ENCODE measurements around the gene CDT1. TPM values are rescaled to one million over a fixed set of nuclear protein-coding genes. Genes with fewer than 3 reads are reported as not detected.

The CDT1 gene
- total RNA-seq, 4 donors from 2014 or later, result 4.7 to 25.7 (median 10.7) TPM

DNA sequence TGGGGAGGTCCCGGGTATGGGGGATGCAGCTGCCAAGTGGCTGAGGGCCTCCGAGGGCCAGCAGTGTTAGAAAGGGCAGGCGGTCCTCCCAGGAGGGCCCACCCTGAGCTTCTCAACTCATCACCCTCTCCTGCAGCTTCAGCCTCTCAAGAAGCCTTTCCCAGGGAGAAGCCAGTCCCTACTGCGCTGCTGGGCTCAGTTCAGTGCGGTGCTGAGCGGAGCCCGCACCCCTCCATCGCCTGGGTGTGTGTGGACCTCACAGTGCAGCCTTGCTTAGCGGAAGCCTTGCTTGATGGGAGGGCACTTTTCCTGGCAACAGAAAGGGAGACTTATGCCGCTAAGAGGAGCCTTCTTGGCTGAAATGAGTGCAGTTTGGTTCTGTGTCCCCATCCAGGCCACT lies 11.6 kb downstream of the CDT1 start:
- Histone ChIP-seq H3K27me3 (no peaks in the 10 kb centered on the region), H3K36me3 (no peaks in the 10 kb centered on the region), H3K9me3 (no peaks in the 10 kb centered on the region), H3K27ac (no peak overlapping the region), H3K4me1 (peaks cover 40% of the 10 kb centered on the region), H3K4me3 (no peak overlapping the region)
- no peak for TF ChIP-seq POLR2AphosphoS5 (IDR thresholded peaks at IDR 0.05)
- TF ChIP-seq EP300 (IDR thresholded peaks at IDR 0.05), result no peak
- TF ChIP-seq, protein P1, sequence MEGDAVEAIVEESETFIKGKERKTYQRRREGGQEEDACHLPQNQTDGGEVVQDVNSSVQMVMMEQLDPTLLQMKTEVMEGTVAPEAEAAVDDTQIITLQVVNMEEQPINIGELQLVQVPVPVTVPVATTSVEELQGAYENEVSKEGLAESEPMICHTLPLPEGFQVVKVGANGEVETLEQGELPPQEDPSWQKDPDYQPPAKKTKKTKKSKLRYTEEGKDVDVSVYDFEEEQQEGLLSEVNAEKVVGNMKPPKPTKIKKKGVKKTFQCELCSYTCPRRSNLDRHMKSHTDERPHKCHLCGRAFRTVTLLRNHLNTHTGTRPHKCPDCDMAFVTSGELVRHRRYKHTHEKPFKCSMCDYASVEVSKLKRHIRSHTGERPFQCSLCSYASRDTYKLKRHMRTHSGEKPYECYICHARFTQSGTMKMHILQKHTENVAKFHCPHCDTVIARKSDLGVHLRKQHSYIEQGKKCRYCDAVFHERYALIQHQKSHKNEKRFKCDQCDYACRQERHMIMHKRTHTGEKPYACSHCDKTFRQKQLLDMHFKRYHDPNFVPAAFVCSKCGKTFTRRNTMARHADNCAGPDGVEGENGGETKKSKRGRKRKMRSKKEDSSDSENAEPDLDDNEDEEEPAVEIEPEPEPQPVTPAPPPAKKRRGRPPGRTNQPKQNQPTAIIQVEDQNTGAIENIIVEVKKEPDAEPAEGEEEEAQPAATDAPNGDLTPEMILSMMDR (IDR thresholded peaks at IDR 0.05), result no peak
- no peak for TF ChIP-seq POLR2A (IDR thresholded peaks at IDR 0.05)
- no peak for DNase-seq (ENCODE audit: low spot score in 2 of 2)
- 89% methylated on average over 9 of the region's 10 CpGs for WGBS

DNA sequence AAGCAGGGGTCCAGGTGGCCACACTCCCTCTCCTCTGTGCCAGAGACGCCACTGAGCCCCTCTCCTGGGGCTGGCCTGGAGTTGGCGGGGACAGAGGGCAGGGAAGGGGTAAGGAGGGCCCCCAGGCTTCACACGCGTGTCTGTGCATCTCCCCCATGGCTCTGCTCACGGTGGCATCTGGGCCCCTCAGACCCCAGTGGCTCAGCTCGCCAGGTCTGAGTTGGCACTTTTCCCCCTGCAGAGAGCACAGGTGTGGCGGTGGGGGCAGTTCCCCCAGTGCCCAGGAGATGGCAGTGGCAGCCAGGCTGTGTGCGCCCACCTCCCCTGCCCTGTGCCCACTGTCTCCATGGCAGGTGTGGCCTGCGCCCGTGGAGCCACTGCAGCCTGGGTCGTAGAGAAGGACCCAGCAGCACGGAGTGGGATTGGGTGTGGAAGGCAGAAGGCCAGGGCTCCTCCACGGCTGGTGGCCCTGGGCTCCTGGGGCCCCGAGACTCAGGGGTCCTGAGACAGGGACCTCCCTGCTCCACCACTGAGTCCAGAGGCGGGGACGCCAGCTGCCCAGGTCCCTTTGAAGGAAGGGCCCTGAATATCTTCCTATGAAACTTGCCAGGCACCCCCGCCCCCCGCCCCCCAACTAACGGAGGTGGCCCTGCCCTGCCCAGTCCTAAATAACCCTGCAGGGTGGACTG lies 12.5 kb downstream of the CDT1 start:
- no peak overlapping the region for H3K4me3 ChIP-seq
- DNase-seq (ENCODE audit: low spot score in 2 of 2), result no peak
- H3K27ac ChIP-seq, result no peak overlapping the region
- TF ChIP-seq, protein P1 (IDR thresholded peaks at IDR 0.05), result peak; percentile 58 to 81
- TF ChIP-seq EP300 (IDR thresholded peaks at IDR 0.05), result no peak
- 41% methylated on average over 7 of the region's 19 CpGs for WGBS
- peaks cover 32% of the 10 kb centered on the region for H3K4me1 ChIP-seq
- H3K27me3 ChIP-seq, result no peaks in the 10 kb centered on the region
- peaks cover under 1% of the 10 kb centered on the region for H3K36me3 ChIP-seq
- H3K9me3 ChIP-seq, result no peaks in the 10 kb centered on the region

DNA sequence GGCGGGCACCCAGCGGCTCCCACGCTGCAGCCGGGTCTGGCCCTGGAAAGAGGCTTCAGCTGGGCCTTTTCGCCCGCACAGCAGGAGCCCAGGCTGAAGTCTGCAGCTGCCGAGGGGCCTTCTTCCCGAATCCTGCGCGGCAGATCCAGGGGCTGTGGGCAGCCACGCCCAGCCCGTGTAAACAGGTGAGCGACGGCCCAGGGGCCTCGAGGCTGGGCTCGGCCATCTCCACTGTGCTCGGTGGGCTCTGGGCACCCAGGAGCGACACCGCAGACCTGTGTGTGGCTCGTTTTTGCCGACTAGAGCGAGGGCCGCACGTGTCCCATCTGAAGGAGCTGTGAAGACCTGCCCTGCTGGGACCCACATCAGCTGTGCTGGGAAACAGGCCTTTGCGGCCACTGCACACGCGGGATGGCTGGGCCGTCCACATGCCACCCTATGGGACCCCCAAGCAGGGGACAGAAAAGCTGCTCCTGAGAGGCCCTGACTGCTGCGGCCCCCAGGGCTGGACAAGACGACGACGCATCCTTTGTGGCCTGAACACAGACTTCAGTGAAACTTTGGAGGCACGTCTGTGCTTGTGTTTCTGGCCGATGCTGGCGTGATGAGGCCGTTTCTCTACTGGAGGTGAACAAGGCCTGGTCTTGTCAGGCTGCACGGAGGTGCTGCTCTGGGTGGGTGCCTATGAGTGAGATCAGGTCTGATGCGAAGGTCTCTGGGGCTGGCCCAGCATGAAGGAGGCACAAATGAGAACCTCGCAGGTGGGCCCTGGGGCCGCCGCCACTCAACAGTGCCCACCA lies 13.3 kb downstream of the CDT1 start:
- H3K4me1 ChIP-seq, result peaks cover 28% of the 10 kb centered on the region
- TF ChIP-seq EP300 (IDR thresholded peaks at IDR 0.05), result no peak
- DNase-seq (ENCODE audit: low spot score in 2 of 2), result no peak
- H3K36me3 ChIP-seq, result peaks cover 9% of the 10 kb centered on the region
- WGBS, result 69% methylated on average over 10 of the region's 41 CpGs
- H3K9me3 ChIP-seq, result no peaks in the 10 kb centered on the region
- no peak overlapping the region for H3K4me3 ChIP-seq
- H3K27me3 ChIP-seq, result no peaks in the 10 kb centered on the region
- no peak overlapping the region for H3K27ac ChIP-seq

DNA sequence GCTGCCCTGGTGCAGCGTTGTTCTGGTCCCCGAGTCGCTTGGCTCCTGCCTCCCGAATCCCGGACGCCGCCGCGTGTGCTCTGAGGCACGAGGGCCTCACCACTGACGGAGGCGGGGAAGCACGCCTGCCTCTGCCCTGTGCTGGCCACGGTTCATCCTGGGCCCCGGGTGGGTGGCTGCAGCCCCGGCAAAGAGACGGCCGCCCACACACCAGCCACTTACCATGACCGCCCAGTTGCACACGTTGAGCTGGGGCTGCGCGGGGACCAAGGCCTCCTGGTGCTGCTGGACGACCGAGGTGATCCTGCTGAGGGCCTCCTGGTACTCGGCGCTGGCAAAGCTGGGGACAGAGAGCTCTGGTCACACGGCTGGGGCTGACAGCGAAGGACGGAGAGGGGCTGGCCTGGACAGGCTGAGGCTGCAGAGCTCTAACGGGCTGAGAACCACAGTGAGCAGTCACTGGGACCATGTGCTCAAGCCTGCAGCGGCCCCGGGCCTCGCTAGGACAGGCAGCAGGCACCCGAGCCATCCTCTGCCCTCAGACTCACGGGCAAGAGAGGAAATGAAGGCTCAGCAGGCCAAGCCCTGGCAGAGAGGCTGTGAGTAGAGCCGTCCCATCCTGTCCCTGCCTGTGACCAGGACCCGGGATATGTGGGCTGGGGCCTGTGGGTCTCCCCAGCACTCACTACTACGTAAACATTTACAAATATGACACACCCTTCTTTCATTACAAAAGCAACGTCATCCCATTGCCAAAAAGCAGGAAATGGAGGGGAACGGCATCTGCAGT lies 14.4 kb downstream of the CDT1 start:
- Histone ChIP-seq H3K36me3 (peaks cover 19% of the 10 kb centered on the region), H3K4me3 (no peak overlapping the region), H3K9me3 (no peaks in the 10 kb centered on the region), H3K27me3 (no peaks in the 10 kb centered on the region), H3K4me1 (peaks cover 18% of the 10 kb centered on the region), H3K27ac (no peak overlapping the region)
- TF ChIP-seq, protein P1 (IDR thresholded peaks at IDR 0.05), result no peak
- TF ChIP-seq POLR2A (IDR thresholded peaks at IDR 0.05), result no peak
- TF ChIP-seq EP300 (IDR thresholded peaks at IDR 0.05), result no peak
- TF ChIP-seq POLR2AphosphoS5 (IDR thresholded peaks at IDR 0.05), result no peak
- no peak for DNase-seq (ENCODE audit: low spot score in 2 of 2)
- WGBS, result 89% methylated on average over 7 of the region's 40 CpGs

DNA sequence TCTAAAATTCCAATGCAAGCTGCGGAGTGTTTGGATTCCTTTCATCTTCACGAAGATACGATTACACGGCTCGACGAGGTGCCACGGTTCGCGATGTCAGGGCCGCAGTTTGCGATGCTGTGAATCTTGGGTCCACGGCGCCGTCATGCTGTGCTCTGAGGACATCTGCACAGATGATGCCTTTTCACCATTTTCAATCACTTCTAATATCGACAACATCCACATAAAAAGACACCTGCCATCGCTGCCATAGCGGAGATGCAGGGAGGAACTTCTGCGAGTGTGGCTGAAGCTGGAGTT lies 14.9 kb downstream of the CDT1 start:
- 88% methylated on average over 18 of the region's 18 CpGs for WGBS
- H3K9me3 ChIP-seq, result no peaks in the 10 kb centered on the region

More for the DNA sequence above, 14.9 kb downstream of the CDT1 start:
- Histone ChIP-seq H3K4me3 (no peak overlapping the region), H3K4me1 (peaks cover 13% of the 10 kb centered on the region), H3K36me3 (peaks cover 22% of the 10 kb centered on the region), H3K27ac (no peak overlapping the region), H3K27me3 (no peaks in the 10 kb centered on the region)
- no peak for DNase-seq (ENCODE audit: low spot score in 2 of 2)
- TF ChIP-seq POLR2AphosphoS5 (IDR thresholded peaks at IDR 0.05), result no peak
- TF ChIP-seq, protein P1 (IDR thresholded peaks at IDR 0.05), result no peak
- TF ChIP-seq POLR2A (IDR thresholded peaks at IDR 0.05), result no peak
- no peak for TF ChIP-seq EP300 (IDR thresholded peaks at IDR 0.05)
